ENCODE measurements around the gene PISD.

DNA sequence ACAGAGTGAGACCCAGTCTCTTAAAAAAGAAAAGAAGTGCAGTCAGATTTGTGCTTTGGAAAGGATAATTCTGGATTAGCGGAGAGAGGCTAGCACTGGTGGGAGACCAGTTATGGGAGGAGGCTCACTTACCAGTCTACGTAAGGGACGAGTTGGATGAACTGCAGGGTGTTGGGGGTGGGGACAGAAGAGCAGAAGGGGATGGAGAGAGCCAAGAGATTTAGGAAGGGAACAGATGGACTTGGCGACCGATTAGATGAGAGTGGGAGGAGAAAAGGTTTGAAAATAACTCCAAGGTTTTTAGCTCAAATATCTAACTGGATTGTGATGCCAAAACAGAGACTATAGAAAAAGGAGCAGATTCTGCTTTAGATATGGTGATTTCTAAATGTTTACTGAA lies 84.3 kb downstream of the PISD start:
- no peak for TF ChIP-seq CTCF (IDR thresholded peaks at IDR 0.05)
- no peak for TF ChIP-seq POLR2AphosphoS5 (IDR thresholded peaks at IDR 0.05)

Measured in stomach (tissue), 4 donors.